WTC11 (cell line): ENCODE data around the gene TPGS2.

Experiments
- CTCF ChIP-seq: fragments of 200-600 bp; IDR thresholded peaks from 2 replicates; pipeline ENCODE4 v1.8.0; 2022; ENCODE audit warnings: antibody characterized with exemption
- E2F5 ChIP-seq: sonication (generic); formaldehyde crosslinking; IDR thresholded peaks from 2 replicates; pipeline ENCODE4 v1.8.1; 2022; ENCODE audit warnings: mild to moderate bottlenecking, moderate library complexity, missing genetic modification reagents
- NFATC4 ChIP-seq: fragments of 250-450 bp; sonication (Bioruptor Pico); IDR thresholded peaks from 2 replicates; pipeline ENCODE4 v1.9.0; 2021; ENCODE audit warnings: mild to moderate bottlenecking
- NFYB ChIP-seq: sonication (generic); formaldehyde crosslinking; conservative IDR thresholded peaks from 2 replicates; pipeline ENCODE4 v1.8.0; 2022; ENCODE audit warnings: low read depth, missing genetic modification reagents
- TF ChIP-seq, protein P1 (sequence below): sonication (generic); formaldehyde crosslinking; IDR thresholded peaks from 2 replicates; pipeline ENCODE4 v1.8.0; 2023; ENCODE audit warnings: missing genetic modification reagents, mild to moderate bottlenecking, borderline replicate concordance
- TF ChIP-seq, protein P2 (sequence below): sonication (generic); formaldehyde crosslinking; IDR thresholded peaks from 2 replicates; pipeline ENCODE4 v1.8.1; 2023; ENCODE audit warnings: mild to moderate bottlenecking, missing genetic modification reagents, borderline replicate concordance
- TF ChIP-seq, protein P3 (sequence below): fragments of 250-450 bp; sonication (Bioruptor Pico); conservative IDR thresholded peaks from 2 replicates; pipeline ENCODE4 v1.9.0; 2021; ENCODE audit warnings: mild to moderate bottlenecking
- TF ChIP-seq, protein P4 (sequence below): sonication (generic); formaldehyde crosslinking; IDR thresholded peaks from 2 replicates; pipeline ENCODE4 v1.8.0; 2022; ENCODE audit warnings: mild to moderate bottlenecking, missing genetic modification reagents

GRCh38 chr18:36771245-36771644 lies 57.6 kb downstream of the TPGS2 start:
- no peak for TF ChIP-seq NFATC4 (CRISPR knock-in tag)
- TF ChIP-seq CTCF, result no peak
- TF ChIP-seq NFYB (CRISPR knock-in tag), result no peak
- TF ChIP-seq, protein P1, sequence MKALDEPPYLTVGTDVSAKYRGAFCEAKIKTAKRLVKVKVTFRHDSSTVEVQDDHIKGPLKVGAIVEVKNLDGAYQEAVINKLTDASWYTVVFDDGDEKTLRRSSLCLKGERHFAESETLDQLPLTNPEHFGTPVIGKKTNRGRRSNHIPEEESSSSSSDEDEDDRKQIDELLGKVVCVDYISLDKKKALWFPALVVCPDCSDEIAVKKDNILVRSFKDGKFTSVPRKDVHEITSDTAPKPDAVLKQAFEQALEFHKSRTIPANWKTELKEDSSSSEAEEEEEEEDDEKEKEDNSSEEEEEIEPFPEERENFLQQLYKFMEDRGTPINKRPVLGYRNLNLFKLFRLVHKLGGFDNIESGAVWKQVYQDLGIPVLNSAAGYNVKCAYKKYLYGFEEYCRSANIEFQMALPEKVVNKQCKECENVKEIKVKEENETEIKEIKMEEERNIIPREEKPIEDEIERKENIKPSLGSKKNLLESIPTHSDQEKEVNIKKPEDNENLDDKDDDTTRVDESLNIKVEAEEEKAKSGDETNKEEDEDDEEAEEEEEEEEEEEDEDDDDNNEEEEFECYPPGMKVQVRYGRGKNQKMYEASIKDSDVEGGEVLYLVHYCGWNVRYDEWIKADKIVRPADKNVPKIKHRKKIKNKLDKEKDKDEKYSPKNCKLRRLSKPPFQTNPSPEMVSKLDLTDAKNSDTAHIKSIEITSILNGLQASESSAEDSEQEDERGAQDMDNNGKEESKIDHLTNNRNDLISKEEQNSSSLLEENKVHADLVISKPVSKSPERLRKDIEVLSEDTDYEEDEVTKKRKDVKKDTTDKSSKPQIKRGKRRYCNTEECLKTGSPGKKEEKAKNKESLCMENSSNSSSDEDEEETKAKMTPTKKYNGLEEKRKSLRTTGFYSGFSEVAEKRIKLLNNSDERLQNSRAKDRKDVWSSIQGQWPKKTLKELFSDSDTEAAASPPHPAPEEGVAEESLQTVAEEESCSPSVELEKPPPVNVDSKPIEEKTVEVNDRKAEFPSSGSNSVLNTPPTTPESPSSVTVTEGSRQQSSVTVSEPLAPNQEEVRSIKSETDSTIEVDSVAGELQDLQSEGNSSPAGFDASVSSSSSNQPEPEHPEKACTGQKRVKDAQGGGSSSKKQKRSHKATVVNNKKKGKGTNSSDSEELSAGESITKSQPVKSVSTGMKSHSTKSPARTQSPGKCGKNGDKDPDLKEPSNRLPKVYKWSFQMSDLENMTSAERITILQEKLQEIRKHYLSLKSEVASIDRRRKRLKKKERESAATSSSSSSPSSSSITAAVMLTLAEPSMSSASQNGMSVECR, result no peak
- TF ChIP-seq, protein P2, sequence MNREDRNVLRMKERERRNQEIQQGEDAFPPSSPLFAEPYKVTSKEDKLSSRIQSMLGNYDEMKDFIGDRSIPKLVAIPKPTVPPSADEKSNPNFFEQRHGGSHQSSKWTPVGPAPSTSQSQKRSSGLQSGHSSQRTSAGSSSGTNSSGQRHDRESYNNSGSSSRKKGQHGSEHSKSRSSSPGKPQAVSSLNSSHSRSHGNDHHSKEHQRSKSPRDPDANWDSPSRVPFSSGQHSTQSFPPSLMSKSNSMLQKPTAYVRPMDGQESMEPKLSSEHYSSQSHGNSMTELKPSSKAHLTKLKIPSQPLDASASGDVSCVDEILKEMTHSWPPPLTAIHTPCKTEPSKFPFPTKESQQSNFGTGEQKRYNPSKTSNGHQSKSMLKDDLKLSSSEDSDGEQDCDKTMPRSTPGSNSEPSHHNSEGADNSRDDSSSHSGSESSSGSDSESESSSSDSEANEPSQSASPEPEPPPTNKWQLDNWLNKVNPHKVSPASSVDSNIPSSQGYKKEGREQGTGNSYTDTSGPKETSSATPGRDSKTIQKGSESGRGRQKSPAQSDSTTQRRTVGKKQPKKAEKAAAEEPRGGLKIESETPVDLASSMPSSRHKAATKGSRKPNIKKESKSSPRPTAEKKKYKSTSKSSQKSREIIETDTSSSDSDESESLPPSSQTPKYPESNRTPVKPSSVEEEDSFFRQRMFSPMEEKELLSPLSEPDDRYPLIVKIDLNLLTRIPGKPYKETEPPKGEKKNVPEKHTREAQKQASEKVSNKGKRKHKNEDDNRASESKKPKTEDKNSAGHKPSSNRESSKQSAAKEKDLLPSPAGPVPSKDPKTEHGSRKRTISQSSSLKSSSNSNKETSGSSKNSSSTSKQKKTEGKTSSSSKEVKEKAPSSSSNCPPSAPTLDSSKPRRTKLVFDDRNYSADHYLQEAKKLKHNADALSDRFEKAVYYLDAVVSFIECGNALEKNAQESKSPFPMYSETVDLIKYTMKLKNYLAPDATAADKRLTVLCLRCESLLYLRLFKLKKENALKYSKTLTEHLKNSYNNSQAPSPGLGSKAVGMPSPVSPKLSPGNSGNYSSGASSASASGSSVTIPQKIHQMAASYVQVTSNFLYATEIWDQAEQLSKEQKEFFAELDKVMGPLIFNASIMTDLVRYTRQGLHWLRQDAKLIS (CRISPR knock-in tag), result no peak
- TF ChIP-seq E2F5 (CRISPR knock-in tag), result no peak
- TF ChIP-seq, protein P3, sequence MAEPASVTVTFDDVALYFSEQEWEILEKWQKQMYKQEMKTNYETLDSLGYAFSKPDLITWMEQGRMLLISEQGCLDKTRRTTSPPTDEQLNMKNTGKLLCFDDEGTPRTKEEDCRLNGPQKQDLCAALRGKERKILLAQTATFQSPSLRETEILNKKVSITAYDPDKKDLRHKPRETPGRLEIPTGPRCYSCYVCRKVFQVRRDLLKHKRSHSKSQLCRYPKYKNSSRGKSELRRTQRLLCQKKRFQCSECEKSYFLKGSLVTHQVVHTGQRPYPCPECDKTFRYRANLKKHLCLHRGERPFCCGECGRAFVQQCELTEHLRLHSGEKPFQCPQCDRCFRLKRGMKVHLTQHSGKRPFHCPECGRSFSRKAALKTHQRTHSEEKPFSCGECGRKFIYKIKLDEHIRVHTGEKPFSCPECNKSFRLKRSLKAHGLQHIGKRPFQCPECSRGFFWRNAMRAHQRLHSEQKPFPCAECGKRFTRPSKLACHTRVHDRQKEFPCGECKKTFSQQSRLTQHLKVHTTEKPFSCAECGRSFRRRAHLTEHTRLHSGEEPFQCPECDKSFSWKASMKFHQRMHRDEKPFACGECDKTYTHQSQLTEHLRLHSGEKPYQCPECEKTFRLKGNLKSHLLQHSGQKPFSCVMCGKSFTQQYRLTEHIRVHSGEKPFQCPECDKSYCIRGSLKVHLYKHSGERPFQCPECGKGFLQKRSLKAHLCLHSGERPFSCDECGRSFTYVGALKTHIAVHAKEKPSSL (CRISPR knock-in tag), result no peak
- TF ChIP-seq, protein P4, sequence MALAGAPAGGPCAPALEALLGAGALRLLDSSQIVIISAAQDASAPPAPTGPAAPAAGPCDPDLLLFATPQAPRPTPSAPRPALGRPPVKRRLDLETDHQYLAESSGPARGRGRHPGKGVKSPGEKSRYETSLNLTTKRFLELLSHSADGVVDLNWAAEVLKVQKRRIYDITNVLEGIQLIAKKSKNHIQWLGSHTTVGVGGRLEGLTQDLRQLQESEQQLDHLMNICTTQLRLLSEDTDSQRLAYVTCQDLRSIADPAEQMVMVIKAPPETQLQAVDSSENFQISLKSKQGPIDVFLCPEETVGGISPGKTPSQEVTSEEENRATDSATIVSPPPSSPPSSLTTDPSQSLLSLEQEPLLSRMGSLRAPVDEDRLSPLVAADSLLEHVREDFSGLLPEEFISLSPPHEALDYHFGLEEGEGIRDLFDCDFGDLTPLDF (CRISPR knock-in tag), result no peak
